IPS DF 6.9 (cell line): ENCODE results near the gene SP140L.
"Not testable (repeated sequence)": the region's sequence is repeated elsewhere in the genome, so short reads cannot be mapped to it uniquely, and the experiment has no call there.

Experiments used
- DNase-seq: peaks from one replicate; pipeline ENCODE4 v3.0.0-alpha.2; 2013; ENCODE audit warnings: low read depth, low spot score
- H3K27ac ChIP-seq: one replicate; pipeline ENCODE4 v1.5.1; 2013; ENCODE audit warnings: low read length, control low read depth
- H3K27me3 ChIP-seq: 2 replicates; pipeline ENCODE4 v1.6.1; 2013; ENCODE audit warnings: mild to moderate bottlenecking, low read length; ENCODE audit not compliant: control insufficient read depth, insufficient read depth
- H3K36me3 ChIP-seq: 2 replicates; pipeline ENCODE4 v1.6.1; 2013; ENCODE audit warnings: low read length; ENCODE audit not compliant: control insufficient read depth, insufficient read depth
- H3K4me1 ChIP-seq: 2 replicates; pipeline ENCODE4 v1.6.1; 2013; ENCODE audit warnings: low read length; ENCODE audit not compliant: control insufficient read depth, insufficient read depth
- H3K4me3 ChIP-seq: 2 replicates; pipeline ENCODE4 v1.5.1; 2013; ENCODE audit warnings: mild to moderate bottlenecking, low read length
- H3K9me3 ChIP-seq: 2 replicates; pipeline ENCODE4 v1.6.1; 2013; ENCODE audit warnings: low read length, inconsistent platforms; ENCODE audit not compliant: control insufficient read depth, insufficient read depth
- WGBS: extraction: QIAGEN DNeasy Blood & Tissue Kit; methylation state at CpG from one replicate; pipeline ENCODE4 v1.1.7; 2013; ENCODE audit warnings: mixed read lengths, missing lambda C conversion rate; ENCODE audit not compliant: insufficient read length, insufficient coverage; 5-methylcytosine and 5-hydroxymethylcytosine counted together

The SP140L gene

DNA sequence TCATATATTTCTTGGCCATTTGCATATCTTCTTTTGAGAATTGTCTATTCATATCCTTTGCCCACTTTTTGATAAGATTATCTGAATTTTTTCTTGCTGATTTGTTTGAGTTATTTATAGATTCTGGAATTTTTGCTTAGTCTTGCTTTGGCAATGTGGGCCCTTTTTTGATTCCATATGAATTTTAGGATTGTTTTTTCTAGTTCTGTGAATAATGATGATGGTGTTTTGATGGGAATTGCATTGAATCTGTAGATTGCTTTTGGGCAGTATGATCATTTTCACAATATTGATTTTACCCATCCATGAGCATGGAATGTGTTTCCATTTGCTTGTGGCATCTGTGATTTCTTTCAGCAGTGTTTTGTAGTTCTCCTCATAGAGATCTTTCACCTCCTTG is 112.1 kb downstream of the SP140L start:
- not testable (repeated sequence) for H3K27ac ChIP-seq, H3K4me1 ChIP-seq

DNA sequence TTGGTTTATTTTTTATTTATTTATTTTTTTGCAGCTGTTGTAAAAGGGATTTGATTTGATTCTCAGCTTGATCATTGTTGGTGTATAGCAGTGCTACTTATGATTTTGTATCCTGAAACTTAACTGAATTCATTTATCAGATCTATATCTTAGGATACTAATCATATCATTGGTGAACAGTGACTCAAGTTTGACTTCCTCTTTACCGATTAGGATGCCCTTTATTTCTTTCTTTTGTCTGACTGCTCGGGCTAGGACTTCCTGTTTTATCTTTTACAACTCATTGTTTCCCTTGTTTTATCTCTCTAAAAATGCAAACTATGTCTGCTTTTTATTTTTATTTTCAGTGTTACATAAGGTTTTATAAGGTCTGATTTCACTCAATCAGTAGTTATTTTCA is 112.6 kb downstream of the SP140L start:
- no CpG with 5 or more reads among the region's 2 CpGs for WGBS
- Histone ChIP-seq H3K36me3 (no peaks in the 10 kb centered on the region), H3K9me3 (no peaks in the 10 kb centered on the region), H3K27me3 (no peaks in the 10 kb centered on the region), H3K27ac (no peak overlapping the region), H3K4me3 (no peak overlapping the region), H3K4me1 (no peaks in the 10 kb centered on the region)
- no peak for DNase-seq

More for the DNA sequence above, 112.1 kb downstream of the SP140L start:
- not testable (repeated sequence) for H3K36me3 ChIP-seq, DNase-seq, H3K27me3 ChIP-seq, H3K4me3 ChIP-seq, H3K9me3 ChIP-seq

DNA sequence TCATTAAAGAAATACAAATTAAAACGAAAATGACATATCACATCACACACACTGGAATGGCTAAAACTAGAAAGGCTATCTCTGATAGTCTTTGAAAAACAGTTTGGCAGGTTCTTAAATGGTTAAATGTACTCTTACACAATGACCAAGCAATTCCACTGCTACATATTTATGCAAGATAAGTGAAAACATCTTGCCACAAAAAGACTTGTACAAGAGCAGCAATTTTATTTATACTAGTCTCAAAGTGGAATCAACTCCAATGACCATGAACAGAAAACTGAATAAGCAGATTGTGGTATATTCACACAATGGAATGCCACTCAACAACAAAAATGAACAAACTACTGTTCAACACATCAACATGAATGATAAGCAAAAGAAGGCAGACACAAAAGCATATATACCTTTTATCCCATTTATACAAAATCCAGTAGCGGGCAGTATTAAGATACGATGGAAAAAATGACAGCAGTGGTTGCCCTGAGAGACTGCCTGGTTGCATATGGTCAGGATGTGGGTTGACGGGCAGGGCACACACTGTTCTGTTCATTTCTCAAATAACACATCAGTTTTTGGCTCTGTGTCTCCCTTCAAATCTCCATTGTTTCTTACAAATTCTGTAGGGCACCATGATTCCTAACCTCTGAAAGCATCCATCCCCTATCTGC is 114.4 kb downstream of the SP140L start:
- no peaks in the 10 kb centered on the region for H3K4me1 ChIP-seq
- H3K27ac ChIP-seq, result no peak overlapping the region
- no peaks in the 10 kb centered on the region for H3K27me3 ChIP-seq
- H3K36me3 ChIP-seq, result no peaks in the 10 kb centered on the region
- no peaks in the 10 kb centered on the region for H3K9me3 ChIP-seq
- no peak overlapping the region for H3K4me3 ChIP-seq
- no CpG with 5 or more reads among the region's 4 CpGs for WGBS
- no peak for DNase-seq

DNA sequence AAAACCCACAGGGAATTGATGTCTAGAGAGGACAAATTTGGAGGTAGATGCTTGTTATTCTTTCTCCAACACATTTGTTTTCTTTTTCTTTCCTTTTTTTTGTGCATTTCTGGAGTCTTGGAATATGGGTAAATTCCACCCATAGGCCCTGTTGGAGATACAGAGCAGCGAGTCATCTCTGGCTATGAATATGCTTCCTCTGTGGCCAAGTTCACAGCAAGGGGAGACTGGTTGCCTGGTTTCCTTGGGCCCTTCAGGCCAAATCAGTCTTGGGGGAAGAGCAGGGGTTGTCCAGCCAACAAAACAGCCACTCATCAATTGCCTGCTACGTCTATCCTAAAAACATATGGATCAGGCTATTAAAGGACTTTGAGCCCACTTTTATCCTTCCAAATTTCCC is 116.5 kb downstream of the SP140L start:
- no peaks in the 10 kb centered on the region for H3K4me1 ChIP-seq
- no CpG with 5 or more reads among the region's 2 CpGs for WGBS
- no peak for DNase-seq
- no peak overlapping the region for H3K27ac ChIP-seq
- H3K27me3 ChIP-seq, result no peaks in the 10 kb centered on the region
- no peaks in the 10 kb centered on the region for H3K36me3 ChIP-seq
- no peak overlapping the region for H3K4me3 ChIP-seq
- no peaks in the 10 kb centered on the region for H3K9me3 ChIP-seq

DNA sequence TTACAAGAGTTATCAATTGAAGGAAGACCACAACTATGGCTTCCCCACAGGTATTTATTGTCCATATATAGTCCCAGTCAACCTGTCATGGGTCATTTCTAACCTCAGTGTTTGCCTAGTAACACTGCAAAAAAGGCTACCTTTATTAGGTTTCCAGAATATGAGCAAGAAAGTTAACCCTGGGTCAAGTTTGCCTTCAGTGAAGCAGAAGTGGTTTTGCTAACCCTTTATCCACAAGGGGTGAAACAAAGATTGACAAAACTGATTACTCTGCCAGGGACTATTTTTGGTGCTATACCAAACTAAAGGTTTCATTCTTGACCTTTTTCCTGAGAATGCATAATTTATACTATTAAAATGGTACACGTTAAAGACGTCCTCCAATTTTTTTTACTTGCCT is 117.8 kb downstream of the SP140L start:
- no peak for DNase-seq
- Histone ChIP-seq H3K27me3 (no peaks in the 10 kb centered on the region), H3K4me1 (no peaks in the 10 kb centered on the region), H3K9me3 (no peaks in the 10 kb centered on the region), H3K36me3 (no peaks in the 10 kb centered on the region), H3K4me3 (no peak overlapping the region), H3K27ac (no peak overlapping the region)
- no CpG with 5 or more reads among the region's 2 CpGs for WGBS

DNA sequence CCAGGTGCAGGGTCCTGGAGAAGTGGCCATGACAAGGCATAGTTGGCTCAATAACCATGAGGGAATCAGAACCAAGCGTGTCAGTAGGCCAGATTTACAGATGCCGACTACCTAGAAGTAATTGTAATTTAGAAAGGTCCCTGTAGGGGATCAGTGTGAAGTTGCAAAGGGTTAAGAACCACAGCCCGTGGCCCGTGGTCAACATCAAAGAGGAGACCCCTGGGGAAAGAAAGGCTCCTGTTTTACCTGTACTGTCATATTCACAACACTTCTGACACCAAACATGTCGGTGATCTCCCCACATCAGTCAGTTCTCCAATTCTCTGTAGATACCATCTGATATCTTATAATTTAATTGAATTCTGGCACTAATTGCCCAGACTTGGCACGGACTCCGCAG is 120.0 kb downstream of the SP140L start:
- Histone ChIP-seq H3K27ac (no peak overlapping the region), H3K4me3 (no peak overlapping the region), H3K36me3 (no peaks in the 10 kb centered on the region), H3K9me3 (no peaks in the 10 kb centered on the region), H3K4me1 (no peaks in the 10 kb centered on the region), H3K27me3 (no peaks in the 10 kb centered on the region)
- no CpG with 5 or more reads among the region's 7 CpGs for WGBS
- DNase-seq, result no peak

DNA sequence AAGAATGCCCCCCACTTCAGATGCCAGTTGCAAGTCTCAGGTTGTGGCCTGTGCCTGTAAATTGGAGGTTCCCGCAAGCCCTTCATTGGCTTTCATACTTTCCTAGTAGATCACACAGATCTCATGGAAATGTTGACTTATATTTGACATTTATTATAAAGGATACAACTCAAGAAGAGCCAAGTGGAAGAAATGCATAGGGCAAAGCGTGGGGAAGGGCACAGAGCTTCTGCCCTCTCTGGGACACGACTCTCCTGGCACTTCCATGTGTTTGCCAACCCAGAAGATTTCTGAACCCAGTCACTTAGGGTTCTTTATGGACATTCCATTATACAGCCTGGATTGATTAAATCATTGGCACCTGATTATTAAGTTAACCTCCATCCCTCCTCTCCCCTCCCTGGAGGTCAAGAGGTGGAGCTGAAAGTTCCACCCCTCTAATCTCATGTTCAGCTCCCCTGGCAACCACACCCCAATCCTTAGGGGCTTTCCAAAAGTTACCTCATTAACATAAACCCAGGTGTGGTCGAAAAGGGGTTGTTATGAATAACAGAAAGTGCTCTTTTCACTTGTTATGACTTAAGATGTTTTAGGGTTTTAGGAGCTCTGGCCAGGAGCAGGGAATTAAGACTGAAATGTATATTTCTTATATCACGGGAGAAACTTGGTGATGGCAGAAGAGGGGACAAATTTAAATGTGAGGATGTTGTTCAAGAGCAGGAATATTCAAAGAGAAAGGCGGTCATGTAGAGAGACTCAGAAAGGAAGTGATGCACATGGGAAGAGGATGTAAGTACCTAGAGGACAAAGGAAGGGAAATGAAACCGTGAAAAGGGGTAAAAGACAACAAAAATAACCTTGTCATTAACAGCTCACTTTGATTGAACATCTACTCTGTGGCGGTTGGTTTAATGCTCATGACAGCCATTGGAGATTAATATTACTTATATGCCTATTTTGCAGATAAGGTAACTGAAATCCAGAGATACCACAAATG is 120.8 kb downstream of the SP140L start:
- Histone ChIP-seq H3K4me1 (no peaks in the 10 kb centered on the region), H3K27ac (no peak overlapping the region)
- no CpG with 5 or more reads among the region's 8 CpGs for WGBS

DNA sequence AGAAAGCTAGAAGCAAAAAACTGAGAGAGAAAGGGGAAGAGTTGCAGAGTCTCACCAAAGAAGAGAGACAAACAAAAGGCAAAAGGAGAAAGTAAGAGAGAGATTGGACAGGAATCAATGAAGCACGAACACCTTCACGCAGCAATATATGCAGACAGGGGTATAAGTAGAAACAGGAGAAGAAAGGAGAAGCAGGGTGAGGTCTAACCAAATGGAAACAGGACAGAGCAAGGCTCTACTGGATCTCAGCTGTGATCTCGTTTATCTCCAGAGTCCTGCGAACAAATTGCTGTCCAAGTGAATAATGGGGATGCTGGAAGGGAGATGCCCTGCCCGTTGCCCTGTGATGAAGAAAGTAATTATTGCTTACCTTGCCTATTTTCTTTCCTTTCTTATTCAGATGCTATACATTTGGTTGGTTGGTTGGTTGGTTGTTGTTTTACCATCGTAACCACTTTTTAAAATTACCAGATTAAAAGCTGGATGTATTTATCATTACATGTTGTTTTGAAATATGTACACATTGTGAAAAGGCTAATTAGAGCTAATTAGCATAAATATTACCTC is 123.0 kb downstream of the SP140L start:
- no peaks in the 10 kb centered on the region for H3K27me3 ChIP-seq
- no peak for DNase-seq
- H3K36me3 ChIP-seq, result no peaks in the 10 kb centered on the region
- WGBS, result no CpG with 5 or more reads among the region's 6 CpGs
- no peak overlapping the region for H3K4me3 ChIP-seq
- no peaks in the 10 kb centered on the region for H3K9me3 ChIP-seq
- no peak overlapping the region for H3K27ac ChIP-seq
- H3K4me1 ChIP-seq, result no peaks in the 10 kb centered on the region

More for the DNA sequence above, 120.8 kb downstream of the SP140L start:
- no peak overlapping the region for H3K4me3 ChIP-seq
- no peak for DNase-seq
- no peaks in the 10 kb centered on the region for H3K9me3 ChIP-seq
- H3K27me3 ChIP-seq, result no peaks in the 10 kb centered on the region
- no peaks in the 10 kb centered on the region for H3K36me3 ChIP-seq

DNA sequence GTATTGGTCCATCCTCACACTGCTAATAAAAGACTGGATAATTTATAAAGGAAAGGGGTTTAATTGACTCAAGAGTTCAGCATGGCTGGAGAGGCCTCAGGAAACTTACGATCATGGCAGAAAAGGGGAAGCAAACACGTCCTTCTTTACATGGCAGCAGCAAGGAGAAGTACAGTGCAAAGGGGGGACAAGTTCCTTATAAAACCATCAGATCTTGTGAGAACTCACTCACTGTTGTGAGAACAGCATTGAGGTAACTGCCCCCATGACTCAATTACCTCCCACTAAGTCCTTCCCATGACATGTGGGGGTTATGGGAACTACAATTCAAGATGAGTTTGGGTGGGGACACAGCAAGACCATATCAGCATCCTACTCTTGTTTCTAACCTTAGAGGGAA is 126.0 kb downstream of the SP140L start:
- Histone ChIP-seq H3K36me3 (no peaks in the 10 kb centered on the region), H3K9me3 (no peaks in the 10 kb centered on the region), H3K4me3 (no peak overlapping the region), H3K4me1 (peaks cover 1% of the 10 kb centered on the region; the same call in 1 of the 2 replicates), H3K27me3 (no peaks in the 10 kb centered on the region), H3K27ac (no peak overlapping the region)
- DNase-seq, result no peak
- no CpG with 5 or more reads among the region's 2 CpGs for WGBS
